ENCODE data around the gene APOB.

Gene APOB

GRCh38 chr2:21020031-21020667, 23.7 kb downstream of the APOB start:
- no peak for DNase-seq (ENCODE audit: low read depth in 2 of 2, low spot score in 1 of 2)

- DNase-seq (ENCODE audit: low read depth in 2 of 2, low spot score in 1 of 2) = no peak
Measured at GRCh38 chr2:21019678-21020021, 24.2 kb downstream of the APOB start.

- no peak for DNase-seq (ENCODE audit: low read depth in 2 of 2, low spot score in 1 of 2)
Measured at GRCh38 chr2:21019000-21019677, 24.7 kb downstream of the APOB start.

- no peak for DNase-seq (ENCODE audit: low read depth in 2 of 2, low spot score in 1 of 2)
Measured at GRCh38 chr2:21018290-21018689, 25.6 kb downstream of the APOB start.

GRCh38 chr2:21017748-21018276, 26.1 kb downstream of the APOB start:
- no peak for DNase-seq (ENCODE audit: low read depth in 2 of 2, low spot score in 1 of 2)

GRCh38 chr2:21015281-21015645, 28.6 kb downstream of the APOB start:
- no peak for DNase-seq (ENCODE audit: low read depth in 2 of 2, low spot score in 1 of 2)

GRCh38 chr2:21014364-21015280, 29.3 kb downstream of the APOB start:
- no peak for DNase-seq (ENCODE audit: low read depth in 2 of 2, low spot score in 1 of 2)

GRCh38 chr2:21013043-21013816, 30.6 kb downstream of the APOB start:
- DNase-seq (ENCODE audit: low read depth in 2 of 2, low spot score in 1 of 2) = no peak

- no peak for DNase-seq (ENCODE audit: low read depth in 2 of 2, low spot score in 1 of 2)
Measured at GRCh38 chr2:21012557-21012937, 31.3 kb downstream of the APOB start.

GRCh38 chr2:21011876-21012556, 31.9 kb downstream of the APOB start:
- DNase-seq (ENCODE audit: low read depth in 2 of 2, low spot score in 1 of 2) = no peak

GRCh38 chr2:21011453-21011852, 32.4 kb downstream of the APOB start:
- no peak for DNase-seq (ENCODE audit: low read depth in 2 of 2, low spot score in 1 of 2)

GRCh38 chr2:21010813-21011439, 32.9 kb downstream of the APOB start:
- DNase-seq (ENCODE audit: low read depth in 2 of 2, low spot score in 1 of 2) = no peak

- no peak for DNase-seq (ENCODE audit: low read depth in 2 of 2, low spot score in 1 of 2)
Measured at GRCh38 chr2:21009662-21010225, 34.1 kb downstream of the APOB start.

GRCh38 chr2:21008790-21009661, 34.8 kb downstream of the APOB start:
- DNase-seq (ENCODE audit: low read depth in 2 of 2, low spot score in 1 of 2) = no peak

- no peak for DNase-seq (ENCODE audit: low read depth in 2 of 2, low spot score in 1 of 2)
Measured at GRCh38 chr2:21008014-21008789, 35.7 kb downstream of the APOB start.

GRCh38 chr2:21007129-21008013, 36.5 kb downstream of the APOB start:
- DNase-seq (ENCODE audit: low read depth in 2 of 2, low spot score in 1 of 2) = no peak
